B cell (primary cell): Measurements from ENCODE around the gene GAD2. TPM values are rescaled to one million over a fixed set of nuclear protein-coding genes. Genes with fewer than 3 reads are reported as not detected.
A peak's percentile ranks its signal among the peaks of the same experiment; 100 is the strongest.

Experiments used
- ATAC-seq: fragments of 200-7000 bp; cut with Tn5 transposase; one replicate; pipeline ENCODE4 v1.10.0; 2021; ENCODE audit warnings: low read depth, mild to moderate bottlenecking, moderate number of reproducible peaks, moderate library complexity
- CTCF ChIA-PET: fragments of 350-600 bp; sonication (Branson Sonifier 250); formaldehyde crosslinking; loops from one replicate; lab custom pipeline; 2021; ENCODE audit warnings: antibody characterized with exemption, inconsistent platforms; lab: Charles Lee
- POLR2A ChIA-PET: fragments of 350-600 bp; sonication (Branson Sonifier 250); formaldehyde crosslinking; loops from one replicate; lab custom pipeline; 2021; ENCODE audit warnings: antibody characterized with exemption; lab: Charles Lee
- DNase-seq: peaks from one replicate; pipeline ENCODE4 v3.0.0; 2013
- H2AFZ ChIP-seq: 2 replicates; pipeline ENCODE4 v1.6.1; 2012; ENCODE audit warnings: mild to moderate bottlenecking, low read depth, low read length; ENCODE audit not compliant: insufficient read depth, poor library complexity, severe bottlenecking
- H3K27ac ChIP-seq, 2 donors: 1 replicate in 1 of 2; 2 replicates in 1 of 2; pipeline ENCODE4 v1.5.1; 2012 to 2013; ENCODE audit warnings: low read length in 2 of 2, mild to moderate bottlenecking in 2 of 2, moderate library complexity in 1 of 2
- H3K27me3 ChIP-seq, 4 experiments: fragments of 200-600 bp in 1 of 4; sonication (generic) in 1 of 4; replicated peaks in 1 of 4; 1 replicate in 2 of 4; 2 replicates in 2 of 4; pipeline versions ENCODE4 v1.6.1 to v1.7.0; 2013 to 2016; ENCODE audit warnings: low read length in 3 of 4, mild to moderate bottlenecking in 2 of 4, mixed read lengths in 1 of 4, moderate library complexity in 1 of 4; ENCODE audit not compliant: insufficient read depth in 4 of 4, control insufficient read depth in 3 of 4; ENCODE audit errors: control extremely low read depth in 1 of 4
- H3K36me3 ChIP-seq, 2 experiments: replicated peaks in 1 of 2; 1 replicate in 1 of 2; 2 replicates in 1 of 2; pipeline versions ENCODE4 v1.6.1 to v1.7.1; 2013; ENCODE audit warnings: low read length in 1 of 2; ENCODE audit not compliant: insufficient read depth in 2 of 2, control insufficient read depth in 1 of 2; ENCODE audit errors: control extremely low read depth in 1 of 2, extremely low read depth in 1 of 2
- H3K4me1 ChIP-seq, 2 donors: fragments of 200-600 bp in 1 of 2; sonication (generic) in 1 of 2; 1 replicate in 1 of 2; 2 replicates in 1 of 2; pipeline versions ENCODE4 v1.5.1 to v1.6.1; 2013 to 2017; ENCODE audit warnings: low read length in 2 of 2; ENCODE audit not compliant: control insufficient read depth in 2 of 2, insufficient read depth in 2 of 2
- H3K4me2 ChIP-seq: replicated peaks from 2 replicates; pipeline ENCODE3; 2012; ENCODE audit warnings: mild to moderate bottlenecking, low read depth, low read length; ENCODE audit not compliant: poor library complexity, severe bottlenecking
- H3K4me3 ChIP-seq, 5 experiments: fragments of 200-600 bp in 1 of 5; sonication (generic) in 1 of 5; 1 replicate in 3 of 5; 2 replicates in 2 of 5; pipeline versions ENCODE4 v1.5.1 to v1.7.0; 2011 to 2016; ENCODE audit warnings: low read length in 4 of 5, mild to moderate bottlenecking in 4 of 5, low read depth in 2 of 5, control low read depth in 1 of 5, moderate library complexity in 1 of 5; ENCODE audit not compliant: insufficient read depth in 1 of 5; ENCODE audit errors: control extremely low read depth in 1 of 5, extremely low read depth in 1 of 5
- H3K79me2 ChIP-seq: fragments of 200-600 bp; sonication (generic); one replicate; pipeline ENCODE4 v1.6.0; 2016; ENCODE audit warnings: low read length; ENCODE audit not compliant: control insufficient read depth, insufficient read depth
- H3K9ac ChIP-seq: fragments of 200-600 bp; sonication (generic); 2 replicates; pipeline ENCODE4 v1.6.1; 2017; ENCODE audit warnings: mild to moderate bottlenecking, low read length, moderate library complexity
- H3K9me3 ChIP-seq, 3 donors: one replicate each; pipeline versions ENCODE4 v1.6.1 to v1.7.1; 2013; ENCODE audit warnings: low read length in 2 of 3; ENCODE audit not compliant: control insufficient read depth in 2 of 3, insufficient read depth in 1 of 3; ENCODE audit errors: control extremely low read depth in 1 of 3
- H4K20me1 ChIP-seq: 2 replicates; pipeline ENCODE4 v1.6.0; 2012; ENCODE audit warnings: mild to moderate bottlenecking, low read length; ENCODE audit not compliant: insufficient read depth, control insufficient read depth, poor library complexity, severe bottlenecking
- H3K27ac Mint-ChIP-seq: one replicate; pipeline ENCODE4 v1.8.0; 2021; ENCODE audit warnings: mixed read lengths
- H3K27me3 Mint-ChIP-seq: one replicate; pipeline ENCODE4 v1.8.0; 2021; ENCODE audit warnings: mixed read lengths
- H3K4me1 Mint-ChIP-seq: one replicate; pipeline ENCODE4 v1.8.0; 2021; ENCODE audit warnings: mixed read lengths
- H3K4me3 Mint-ChIP-seq: one replicate; pipeline ENCODE4 v1.8.0; 2021; ENCODE audit warnings: mixed read lengths
- H3K9me3 Mint-ChIP-seq: one replicate; pipeline ENCODE4 v1.8.0; 2022; ENCODE audit warnings: mixed read lengths; ENCODE audit not compliant: insufficient read depth
- CTCF ChIP-seq: fragments of 200-600 bp; IDR thresholded peaks from one replicate; pipeline ENCODE4 v1.8.0; 2022; ENCODE audit warnings: antibody characterized with exemption, mild to moderate bottlenecking
- EZH2 ChIP-seq: IDR thresholded peaks from 2 replicates; pipeline ENCODE4 v1.6.1; 2012; ENCODE audit warnings: borderline replicate concordance, low read depth, mild to moderate bottlenecking, moderate library complexity, low read length; ENCODE audit not compliant: insufficient read depth, poor library complexity, severe bottlenecking
- WGBS: methylation state at CpG from one replicate; pipeline ENCODE4 v1.1.5; 2013; ENCODE audit warnings: missing lambda C conversion rate; ENCODE audit not compliant: insufficient coverage; 5-methylcytosine and 5-hydroxymethylcytosine counted together
- intact Hi-C: fragments of 100-400 bp; cut with micrococcal nuclease; formaldehyde crosslinking; loops from one replicate; pipeline ENCODE4 v1.10.0; 2022
- polyA plus RNA-seq: library from polyadenylated mRNA; depleted of rRNA; stranded (reverse); fragments of >200 nt; gene quantifications from 2 replicates; pipeline ENCODE4 v1.2.3, GENCODE V29; 2012
- total RNA-seq, 2 donors: library from RNA; stranded (reverse); fragments of 120-200 nt in 1 of 2; gene quantifications; 1 replicate in 1 of 2; 2 replicates in 1 of 2; pipeline versions ENCODE4 v1.2.3 to v1.2.4, GENCODE V29; 2013 to 2022

GAD2 gene
- total and polyA plus RNA-seq, 2 donors (not counting 1 experiment from before 2014, with no cell fraction given), result not detected

GRCh38 chr10:26214551-26215395 lies 1.8 kb upstream of the GAD2 start:
- Mint-ChIP-seq H3K27me3 (peaks cover 70% of the 10 kb centered on the region), H3K4me1 (peaks cover 31% of the 10 kb centered on the region), H3K4me3 (peak overlapping the region; percentile 71), H3K9me3 (no peaks in the 10 kb centered on the region), H3K27ac (no peak overlapping the region)
- whole genome bisulfite sequencing, result 6% methylated on average over 31 of the region's 34 CpGs
- intact Hi-C loops, result no loop called here
- Histone ChIP-seq H3K9ac (peak overlapping the region; percentile 45), H3K27me3 (peaks cover 0 to 86% (median 51%) of the 10 kb centered on the region in 4 experiments), H3K4me1 (peaks cover 35 to 48% of the 10 kb centered on the region in 2 donors), H3K27ac (no peak overlapping the region), H3K9me3 (peaks cover 0 to 32% (median 0%) of the 10 kb centered on the region in 3 donors), H3K79me2 (no peaks in the 10 kb centered on the region), H4K20me1 (no peaks in the 10 kb centered on the region), H3K4me2 (peak overlapping the region; percentile 66), H3K4me3 (peak overlapping the region in 3 of 5 experiments; percentile 25 to 46 (median 27)), H2AFZ (peak overlapping the region; percentile 16), H3K36me3 (no peaks in the 10 kb centered on the region)
- CTCF ChIA-PET, result no interaction called here
- no peak for ATAC-seq
- peak; percentile 9 for DNase-seq
- POLR2A ChIA-PET, result no interaction called here
- TF ChIP-seq EZH2, result no peak
- no peak for TF ChIP-seq CTCF

- CTCF ChIA-PET, result no interaction called here
- Histone ChIP-seq H3K4me2 (peak overlapping the region; percentile 66), H3K4me1 (peaks cover 35 to 48% of the 10 kb centered on the region in 2 donors), H3K4me3 (peak overlapping the region in 3 of 5 experiments; percentile 25 to 46 (median 27)), H3K36me3 (no peaks in the 10 kb centered on the region), H4K20me1 (no peaks in the 10 kb centered on the region), H3K9ac (peak overlapping the region; percentile 45), H3K79me2 (no peaks in the 10 kb centered on the region), H2AFZ (peak overlapping the region; percentile 16), H3K27ac (no peak overlapping the region), H3K9me3 (peaks cover 0 to 32% (median 0%) of the 10 kb centered on the region in 3 donors), H3K27me3 (peaks cover 0 to 84% (median 51%) of the 10 kb centered on the region in 4 experiments)
- peak; percentile 12 for DNase-seq
- 2% methylated on average over 21 of the region's 31 CpGs for WGBS
- no peak for ATAC-seq
- Mint-ChIP-seq H3K27ac (no peak overlapping the region), H3K27me3 (peaks cover 77% of the 10 kb centered on the region), H3K9me3 (no peaks in the 10 kb centered on the region), H3K4me1 (peaks cover 31% of the 10 kb centered on the region), H3K4me3 (peak overlapping the region; percentile 71)
- POLR2A ChIA-PET, result no interaction called here
- intact Hi-C loops, result no loop called here
- no peak for TF ChIP-seq EZH2
- TF ChIP-seq CTCF, result no peak
These were observed 1.1 kb upstream of the GAD2 start for GRCh38 chr10:26215396-26215934.
